ENCODE data around the gene RASEF.

GRCh38 chr9:83047839-83048775 lies 14.8 kb downstream of the RASEF start:
- no peak for TF ChIP-seq EZH2 (optimal IDR thresholded peaks at IDR 0.05; ENCODE audit: low read depth, low read length)
- no peak for TF ChIP-seq CTCF (IDR thresholded peaks at IDR 0.05; ENCODE audit: low read length)
- no peak for TF ChIP-seq EZH2phosphoT487 (IDR thresholded peaks at IDR 0.05; ENCODE audit: low read length)
